Ovary (tissue), 3 donors: Measurements from ENCODE around the gene SLC22A3.

ENCODE experiments used
- EP300 ChIP-seq: sonication (generic); formaldehyde crosslinking; IDR thresholded peaks from one replicate; pipeline ENCODE4 v1.6.1; 2017; ENCODE audit warnings: antibody characterized with exemption
- POLR2A ChIP-seq: fragments of 450-650 bp; IDR thresholded peaks from one replicate; pipeline ENCODE4 v1.6.1; 2017; ENCODE audit warnings: antibody characterized with exemption, mild to moderate bottlenecking, moderate library complexity
- TF ChIP-seq, protein P1 (sequence below), 3 donors: fragments of 450-650 bp in 2 of 3; fragments of 200-600 bp in 1 of 3; IDR thresholded peaks; one replicate each; pipeline versions ENCODE4 v1.5.1 to v1.8.0; 2016 to 2022; ENCODE audit warnings: antibody characterized with exemption in 3 of 3, mild to moderate bottlenecking in 1 of 3
- donor health status: DM: no; HTN: no; CAD: no.

DNA sequence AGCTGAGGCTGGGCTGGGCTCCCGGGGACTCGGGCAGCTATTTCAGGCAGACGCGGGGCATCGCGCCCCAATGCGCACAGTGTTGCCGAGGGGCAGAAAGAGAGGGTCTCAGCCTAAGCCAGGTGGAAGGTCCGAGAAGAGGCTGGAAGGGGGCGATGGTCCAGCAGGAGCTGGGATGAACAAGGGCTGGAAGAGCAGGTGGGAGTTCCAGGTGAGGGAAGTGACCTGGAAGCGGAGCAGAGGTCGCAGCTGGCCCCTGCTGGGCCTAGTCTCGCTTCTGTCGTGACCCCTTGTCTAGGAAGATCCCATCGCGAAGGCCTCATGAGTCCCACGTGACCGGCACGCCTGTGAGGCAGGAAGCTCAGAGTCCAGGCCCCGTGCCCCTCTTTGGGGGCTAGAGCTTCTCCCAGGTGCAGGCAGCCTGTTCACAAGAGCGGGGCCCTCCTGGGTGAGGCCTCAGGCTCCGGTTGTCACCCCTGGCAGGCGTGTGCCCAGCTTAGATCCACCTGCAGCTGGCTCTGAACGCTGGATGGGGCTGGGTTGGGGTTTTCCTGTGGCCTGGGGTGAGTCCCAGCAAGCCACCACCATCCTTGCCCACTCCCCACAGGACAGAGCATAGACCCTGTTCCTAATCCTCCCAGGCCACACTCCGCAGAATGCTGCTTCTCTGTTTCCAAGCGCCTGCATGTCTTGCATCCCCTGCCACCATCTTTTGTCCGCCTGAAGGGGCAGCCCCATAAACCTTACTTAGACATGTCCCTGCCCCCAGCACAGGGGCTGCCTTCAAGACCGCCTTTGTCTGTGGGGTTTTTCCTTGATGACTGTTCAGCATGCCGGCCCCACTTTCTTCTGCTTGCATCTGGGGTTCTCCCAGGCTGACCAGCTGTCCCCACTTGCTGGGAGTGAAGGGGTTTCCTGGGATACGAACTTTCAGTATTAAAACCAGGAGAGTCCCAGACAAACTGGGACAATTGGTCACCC lies 15.1 kb downstream of the SLC22A3 start:
- TF ChIP-seq, protein P1, sequence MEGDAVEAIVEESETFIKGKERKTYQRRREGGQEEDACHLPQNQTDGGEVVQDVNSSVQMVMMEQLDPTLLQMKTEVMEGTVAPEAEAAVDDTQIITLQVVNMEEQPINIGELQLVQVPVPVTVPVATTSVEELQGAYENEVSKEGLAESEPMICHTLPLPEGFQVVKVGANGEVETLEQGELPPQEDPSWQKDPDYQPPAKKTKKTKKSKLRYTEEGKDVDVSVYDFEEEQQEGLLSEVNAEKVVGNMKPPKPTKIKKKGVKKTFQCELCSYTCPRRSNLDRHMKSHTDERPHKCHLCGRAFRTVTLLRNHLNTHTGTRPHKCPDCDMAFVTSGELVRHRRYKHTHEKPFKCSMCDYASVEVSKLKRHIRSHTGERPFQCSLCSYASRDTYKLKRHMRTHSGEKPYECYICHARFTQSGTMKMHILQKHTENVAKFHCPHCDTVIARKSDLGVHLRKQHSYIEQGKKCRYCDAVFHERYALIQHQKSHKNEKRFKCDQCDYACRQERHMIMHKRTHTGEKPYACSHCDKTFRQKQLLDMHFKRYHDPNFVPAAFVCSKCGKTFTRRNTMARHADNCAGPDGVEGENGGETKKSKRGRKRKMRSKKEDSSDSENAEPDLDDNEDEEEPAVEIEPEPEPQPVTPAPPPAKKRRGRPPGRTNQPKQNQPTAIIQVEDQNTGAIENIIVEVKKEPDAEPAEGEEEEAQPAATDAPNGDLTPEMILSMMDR (IDR thresholded peaks at IDR 0.05) = no peak
- TF ChIP-seq EP300 (no peak), POLR2A (no peak)
